HepG2 (cell line): ENCODE data around the gene HOXA1. TPM values are rescaled to one million over a fixed set of nuclear protein-coding genes. Genes with fewer than 3 reads are reported as not detected.
A peak's percentile ranks its signal among the peaks of the same experiment; 100 is the strongest.

Experiments used
- BCLAF1 ChIP-seq: fragments of 450-650 bp; IDR thresholded peaks from 2 replicates; pipeline ENCODE4 v1.6.1; 2017; ENCODE audit warnings: mild to moderate bottlenecking
- CEBPG ChIP-seq: IDR thresholded peaks from 2 replicates; pipeline ENCODE4 v1.6.1; 2016
- ESRRA ChIP-seq: sonication (generic); formaldehyde crosslinking; IDR thresholded peaks from 2 replicates; pipeline ENCODE4 v1.5.1; 2020; ENCODE audit warnings: mild to moderate bottlenecking, low read depth, missing genetic modification reagents
- HMGXB3 ChIP-seq: sonication (generic); formaldehyde crosslinking; IDR thresholded peaks from 2 replicates; pipeline ENCODE4 v1.4.0; 2020; ENCODE audit warnings: missing genetic modification reagents, borderline replicate concordance
- HMGXB4 ChIP-seq, 2 experiments: sonication (generic) in 1 of 2; formaldehyde crosslinking in 1 of 2; IDR thresholded peaks; 2 replicates each; pipeline versions ENCODE4 v1.4.0 to v1.6.1; 2018 to 2020; ENCODE audit warnings: missing genetic modification reagents in 2 of 2, borderline replicate concordance in 1 of 2, low read depth in 1 of 2, mild to moderate bottlenecking in 1 of 2, missing biosample characterization in 1 of 2
- KAT2B ChIP-seq: fragments of 150-350 bp; IDR thresholded peaks from 2 replicates; pipeline ENCODE4 v1.6.1; 2014; ENCODE audit warnings: low read depth, low read length, borderline replicate concordance
- KLF11 ChIP-seq: IDR thresholded peaks from 2 replicates; pipeline ENCODE4 v1.6.1; 2016; ENCODE audit warnings: missing compliant biosample characterization
- MBNL3 ChIP-seq: fragments of 250-450 bp; sonication (Bioruptor Pico); conservative IDR thresholded peaks from 2 replicates; pipeline ENCODE4 v1.8.0; 2022; ENCODE audit warnings: mild to moderate bottlenecking, inconsistent platforms
- PAWR ChIP-seq: sonication (generic); formaldehyde crosslinking; IDR thresholded peaks from 2 replicates; pipeline ENCODE4 v1.4.0; 2020; ENCODE audit warnings: missing genetic modification reagents, mild to moderate bottlenecking, borderline replicate concordance
- PHF21A ChIP-seq: sonication (generic); formaldehyde crosslinking; IDR thresholded peaks from 2 replicates; pipeline ENCODE4 v1.5.0; 2020; ENCODE audit warnings: mild to moderate bottlenecking, missing genetic modification reagents
- SETDB1 ChIP-seq: sonication (generic); formaldehyde crosslinking; IDR thresholded peaks from 2 replicates; pipeline ENCODE4 v1.5.1; 2020; ENCODE audit warnings: missing genetic modification reagents, mild to moderate bottlenecking, borderline replicate concordance
- TOPORS ChIP-seq: sonication (generic); formaldehyde crosslinking; IDR thresholded peaks from 2 replicates; pipeline ENCODE4 v1.8.0; 2023; ENCODE audit warnings: mild to moderate bottlenecking, missing genetic modification reagents
- ZBTB42 ChIP-seq: sonication (generic); formaldehyde crosslinking; IDR thresholded peaks from 2 replicates; pipeline ENCODE4 v1.5.0; 2020; ENCODE audit warnings: mild to moderate bottlenecking, missing genetic modification reagents
- ZNF121 ChIP-seq: sonication (generic); formaldehyde crosslinking; IDR thresholded peaks from 2 replicates; pipeline ENCODE4 v1.5.0; 2020; ENCODE audit warnings: mild to moderate bottlenecking, missing genetic modification reagents
- ZNF18 ChIP-seq: sonication (generic); formaldehyde crosslinking; IDR thresholded peaks from 2 replicates; pipeline ENCODE4 v1.8.0; 2022; ENCODE audit warnings: mild to moderate bottlenecking, missing genetic modification reagents; ENCODE audit not compliant: insufficient replicate concordance
- ZNF644 ChIP-seq: IDR thresholded peaks from 2 replicates; pipeline ENCODE4 v1.6.1; 2016; ENCODE audit warnings: low read depth
- polyA plus RNA-seq, 8 experiments: library from polyadenylated mRNA; depleted of rRNA in 3 of 8; stranded (reverse) in 7 of 8; unstranded in 1 of 8; fragments of >200 nt; fragmentation: Illumina TruSeq in 4 of 8; extraction: Trizol in 4 of 8; gene quantifications; 2 replicates each; pipeline versions ENCODE4 v1.2.1 to v1.2.3, GENCODE V29; 2011 to 2016; ENCODE audit warnings: low read depth in 4 of 8, missing spikeins in 1 of 8, mixed read lengths in 1 of 8; ENCODE audit not compliant: insufficient read depth in 1 of 8
- total RNA-seq, 5 experiments: library from RNA; depleted of rRNA; stranded (reverse); fragments of >200 nt; fragmentation: Illumina TruSeq; extraction: Trizol; gene quantifications; 2 replicates each; pipeline ENCODE4 v1.2.3, GENCODE V29; 2016; ENCODE audit warnings: low read depth in 1 of 5

The HOXA1 gene
- total and polyA plus RNA-seq, 2 of the 13 experiments (the other 11 are each of a cell fraction or from before 2014, with no cell fraction given) = 0.18 to 0.20 TPM

- TF ChIP-seq HMGXB4 (CRISPR knock-in tag; IDR thresholded peaks at IDR 0.05; ENCODE audit: borderline replicate concordance in 1 of 2, low read depth in 1 of 2) = peak in 1 of 2 experiments; percentile 10; a peak in 1 of 4 replicates
- no peak for TF ChIP-seq MBNL3 (CRISPR knock-in tag)
- TF ChIP-seq PHF21A (CRISPR knock-in tag) = peak; percentile 44; the same call in 1 of the 2 replicates
- peak; percentile 88 for TF ChIP-seq ESRRA
- TF ChIP-seq HMGXB3 (CRISPR knock-in tag) = no peak
- no peak for TF ChIP-seq BCLAF1
- no peak for TF ChIP-seq KAT2B
- TF ChIP-seq ZNF644 (CRISPR knock-in tag) = 0 out of 2 replicates have a peak, but pooled peaks have one; percentile 7
- no peak for TF ChIP-seq ZNF121 (CRISPR knock-in tag)
- no peak for TF ChIP-seq PAWR
- no peak for TF ChIP-seq ZNF18 (CRISPR knock-in tag)
- TF ChIP-seq ZBTB42 = no peak
- TF ChIP-seq SETDB1 (CRISPR knock-in tag) = no peak
- no peak for TF ChIP-seq TOPORS (CRISPR knock-in tag)
- no peak for TF ChIP-seq CEBPG (CRISPR knock-in tag)
- no peak for TF ChIP-seq KLF11 (CRISPR knock-in tag)
Measured at GRCh38 chr7:27133409-27134231, 37.8 kb upstream of the HOXA1 start (continued).
